Uterus (tissue), 2 donors: ENCODE data around the gene PHYHIPL.

Experiments
- CTCF ChIP-seq, 4 experiments: fragments of 200-600 bp in 2 of 4; fragments of 450-650 bp in 2 of 4; sonication (generic) in 2 of 4; IDR thresholded peaks; one replicate each; pipeline ENCODE4 v1.5.1; 2016 to 2019; ENCODE audit warnings: antibody characterized with exemption in 4 of 4, mild to moderate bottlenecking in 2 of 4, moderate library complexity in 1 of 4
- POLR2A ChIP-seq, 2 donors: fragments of 450-650 bp; IDR thresholded peaks; one replicate each; pipeline ENCODE4 v1.6.1; 2016; ENCODE audit warnings: antibody characterized with exemption in 2 of 2, mild to moderate bottlenecking in 1 of 2, moderate library complexity in 1 of 2

- TF ChIP-seq CTCF (IDR thresholded peaks at IDR 0.05) (no peak), POLR2A (IDR thresholded peaks at IDR 0.05) (no peak)
These were observed 50.8 kb downstream of the PHYHIPL start for GRCh38 chr10:59227136-59227673.
